Measurements from ENCODE around the gene DPY30.

The DPY30 gene

GRCh38 chr2:31979018-31979417 is 60.6 kb downstream of the DPY30 start:
- no peak for DNase-seq (ENCODE audit: low read depth in 2 of 3, low spot score in 2 of 3)

GRCh38 chr2:31978436-31978835 is 61.2 kb downstream of the DPY30 start:
- no peak for DNase-seq (ENCODE audit: low read depth in 2 of 3, low spot score in 2 of 3)
